DMS 273 (cell line): ENCODE results near the gene ATXN7L3B.

Experiments
- DNase-seq: peaks from one replicate; lab custom pipeline; 2025; ENCODE audit not compliant: unreplicated experiment; lab: John Stamatoyannopoulos, UW

Gene ATXN7L3B

GRCh38 chr12:74547249-74547648 is 9.6 kb downstream of the ATXN7L3B start:
- DNase-seq = no peak

GRCh38 chr12:74551291-74551690 is 13.7 kb downstream of the ATXN7L3B start:
- no peak for DNase-seq

- peak; percentile 1 for DNase-seq
These were observed 14.6 kb downstream of the ATXN7L3B start for GRCh38 chr12:74552201-74552600.

GRCh38 chr12:74559728-74560127 is 22.1 kb downstream of the ATXN7L3B start:
- no peak for DNase-seq

- no peak for DNase-seq
These were observed 26.3 kb downstream of the ATXN7L3B start for GRCh38 chr12:74563927-74564326.

- no peak for DNase-seq
These were observed 40.9 kb downstream of the ATXN7L3B start for GRCh38 chr12:74578486-74578885.

- DNase-seq = no peak
These were observed 41.8 kb downstream of the ATXN7L3B start for GRCh38 chr12:74579446-74579845.

GRCh38 chr12:74579981-74580380 is 42.3 kb downstream of the ATXN7L3B start:
- DNase-seq = no peak

- DNase-seq = no peak
These were observed 43.8 kb downstream of the ATXN7L3B start for GRCh38 chr12:74581439-74581838.

- no peak for DNase-seq
These were observed 46.9 kb downstream of the ATXN7L3B start for GRCh38 chr12:74584483-74585062.

- DNase-seq = no peak
These were observed 48.6 kb downstream of the ATXN7L3B start for GRCh38 chr12:74586251-74586650.
